MM.1S (cell line): ENCODE measurements around the gene KLHL3.

Experiments
- EZH2 ChIP-seq: fragments of 300-600 bp; sonication (generic); optimal IDR thresholded peaks from 2 replicates; pipeline ENCODE3; 2017; ENCODE audit warnings: low read depth, mild to moderate bottlenecking, antibody characterized with exemption, low read length, mixed read lengths
- EZH2phosphoT487 ChIP-seq: fragments of 300-600 bp; sonication (generic); IDR thresholded peaks from 2 replicates; pipeline ENCODE4 v1.6.1; 2018; ENCODE audit warnings: antibody characterized with exemption, low read length
- TF ChIP-seq, protein P1 (sequence below): fragments of 300-600 bp; sonication (generic); IDR thresholded peaks from 2 replicates; pipeline ENCODE4 v1.5.1; 2016; ENCODE audit warnings: antibody characterized with exemption, low read length, mixed read lengths

DNA sequence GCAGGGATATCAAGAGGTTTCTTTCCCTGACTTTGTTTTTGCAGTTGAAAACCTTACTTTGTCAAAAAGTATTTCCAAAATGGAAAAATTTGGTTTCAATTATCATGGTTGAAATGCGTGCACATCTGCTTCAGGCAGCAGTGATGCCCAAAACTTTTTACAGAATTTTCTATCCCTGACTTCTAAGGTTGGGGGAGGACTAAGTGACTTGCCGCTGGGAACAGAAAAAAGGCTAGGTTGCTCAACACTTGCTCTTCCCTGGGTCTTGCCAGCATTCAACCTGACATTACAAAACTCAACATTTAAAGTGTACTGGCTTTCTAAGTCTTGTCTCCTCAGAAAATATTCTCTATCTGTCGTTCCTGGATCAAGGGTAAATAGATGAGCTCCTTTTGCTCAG, 4.7 kb downstream of the KLHL3 start:
- TF ChIP-seq, protein P1, sequence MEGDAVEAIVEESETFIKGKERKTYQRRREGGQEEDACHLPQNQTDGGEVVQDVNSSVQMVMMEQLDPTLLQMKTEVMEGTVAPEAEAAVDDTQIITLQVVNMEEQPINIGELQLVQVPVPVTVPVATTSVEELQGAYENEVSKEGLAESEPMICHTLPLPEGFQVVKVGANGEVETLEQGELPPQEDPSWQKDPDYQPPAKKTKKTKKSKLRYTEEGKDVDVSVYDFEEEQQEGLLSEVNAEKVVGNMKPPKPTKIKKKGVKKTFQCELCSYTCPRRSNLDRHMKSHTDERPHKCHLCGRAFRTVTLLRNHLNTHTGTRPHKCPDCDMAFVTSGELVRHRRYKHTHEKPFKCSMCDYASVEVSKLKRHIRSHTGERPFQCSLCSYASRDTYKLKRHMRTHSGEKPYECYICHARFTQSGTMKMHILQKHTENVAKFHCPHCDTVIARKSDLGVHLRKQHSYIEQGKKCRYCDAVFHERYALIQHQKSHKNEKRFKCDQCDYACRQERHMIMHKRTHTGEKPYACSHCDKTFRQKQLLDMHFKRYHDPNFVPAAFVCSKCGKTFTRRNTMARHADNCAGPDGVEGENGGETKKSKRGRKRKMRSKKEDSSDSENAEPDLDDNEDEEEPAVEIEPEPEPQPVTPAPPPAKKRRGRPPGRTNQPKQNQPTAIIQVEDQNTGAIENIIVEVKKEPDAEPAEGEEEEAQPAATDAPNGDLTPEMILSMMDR, result no peak
- TF ChIP-seq EZH2, result no peak
- TF ChIP-seq EZH2phosphoT487, result no peak
